MM.1S (cell line): ENCODE measurements around the gene PSMC3.

Experiments
- CTCF ChIP-seq: fragments of 300-600 bp; sonication (generic); IDR thresholded peaks from 2 replicates; pipeline ENCODE4 v1.5.1; 2016; ENCODE audit warnings: antibody characterized with exemption, low read length, mixed read lengths
- EZH2 ChIP-seq: fragments of 300-600 bp; sonication (generic); optimal IDR thresholded peaks from 2 replicates; pipeline ENCODE3; 2017; ENCODE audit warnings: low read depth, mild to moderate bottlenecking, antibody characterized with exemption, low read length, mixed read lengths
- EZH2phosphoT487 ChIP-seq: fragments of 300-600 bp; sonication (generic); IDR thresholded peaks from 2 replicates; pipeline ENCODE4 v1.6.1; 2018; ENCODE audit warnings: antibody characterized with exemption, low read length

DNA sequence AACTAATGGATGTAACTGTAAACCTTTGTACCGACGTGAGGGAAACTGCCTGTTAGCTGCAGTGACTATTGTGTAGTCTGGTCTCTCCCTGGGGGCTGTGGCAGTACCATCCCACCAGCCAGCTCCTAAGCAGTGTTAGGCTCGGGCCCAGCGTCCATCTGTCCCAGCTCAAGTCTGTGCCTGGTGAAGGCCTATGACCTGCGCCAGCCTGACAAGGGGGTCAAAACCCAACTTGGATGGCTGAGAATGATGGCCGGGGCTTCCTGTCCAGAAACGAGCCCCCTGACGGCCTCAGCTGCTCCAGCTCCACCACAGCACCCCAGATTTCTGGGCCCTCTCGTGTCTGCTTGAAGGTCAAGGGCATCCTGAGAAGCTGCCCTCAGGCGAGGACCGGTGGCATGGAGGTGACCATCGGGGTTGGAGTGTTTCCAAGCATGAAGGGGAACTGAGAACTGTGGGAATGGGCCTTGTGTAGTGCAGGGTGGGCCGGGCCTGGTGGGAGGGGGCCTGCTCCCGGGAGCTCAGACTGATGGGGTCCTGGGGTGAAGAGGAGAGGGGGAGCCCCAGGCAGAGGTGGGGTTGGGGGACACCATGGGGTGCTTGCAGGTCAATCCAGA lies 33.6 kb downstream of the PSMC3 start:
- no peak for TF ChIP-seq CTCF
- no peak for TF ChIP-seq EZH2
- TF ChIP-seq EZH2phosphoT487 = no peak
